ENCODE data around the gene TMEM223. TPM values are rescaled to one million over a fixed set of nuclear protein-coding genes. Genes with fewer than 3 reads are reported as not detected.

The TMEM223 gene
- total and polyA plus RNA-seq, 9 of the 15 experiments (the other 6 are each of a cell fraction or from before 2014, with no cell fraction given), result 5.9 to 34.5 (median 19.6) TPM

GRCh38 chr11:62831520-62832335 lies 39.9 kb upstream of the TMEM223 start, which contains the start of gene STX5 (continued):
- peak; percentile 93 for TF ChIP-seq ZBTB40 (IDR thresholded peaks at IDR 0.05)
- no peak; the same call in 1 of the 2 replicates for TF ChIP-seq ZBTB40 (CRISPR knock-in tag; IDR thresholded peaks at IDR 0.05)
- TF ChIP-seq E2F5 (CRISPR knock-in tag; IDR thresholded peaks at IDR 0.05), result no peak
- TF ChIP-seq EHMT2 (IDR thresholded peaks at IDR 0.05), result no peak
- TF ChIP-seq L3MBTL2 (IDR thresholded peaks at IDR 0.05), result no peak; the same call in 1 of the 2 replicates
- no peak for TF ChIP-seq ZNF174 (CRISPR knock-in tag; IDR thresholded peaks at IDR 0.05)
- TF ChIP-seq AFF1 (IDR thresholded peaks at IDR 0.05; ENCODE audit: low read depth in 1 of 2, partially characterized antibody in 2 of 2), result peak in 1 of 2 experiments; percentile 25
- TF ChIP-seq POLR3G (IDR thresholded peaks at IDR 0.05; ENCODE audit: extremely low read depth, insufficient read length, insufficient replicate concordance), result no peak
- peak; percentile 54; the same call in 1 of the 2 replicates for TF ChIP-seq ZNF263 (CRISPR knock-in tag; IDR thresholded peaks at IDR 0.05; ENCODE audit: borderline replicate concordance)
- no peak for TF ChIP-seq ELK3 (CRISPR knock-in tag; IDR thresholded peaks at IDR 0.05)
- peak; percentile 87 for TF ChIP-seq ELF4 (CRISPR knock-in tag; IDR thresholded peaks at IDR 0.05)

Data from K562 (cell line).